Fibroblast of skin of right biceps (primary cell): Measurements from ENCODE around the gene TMEM165.

Experiments used
- DNase-seq: peaks from one replicate; pipeline ENCODE4 v3.0.0-alpha.2; 2013

Gene TMEM165

DNA sequence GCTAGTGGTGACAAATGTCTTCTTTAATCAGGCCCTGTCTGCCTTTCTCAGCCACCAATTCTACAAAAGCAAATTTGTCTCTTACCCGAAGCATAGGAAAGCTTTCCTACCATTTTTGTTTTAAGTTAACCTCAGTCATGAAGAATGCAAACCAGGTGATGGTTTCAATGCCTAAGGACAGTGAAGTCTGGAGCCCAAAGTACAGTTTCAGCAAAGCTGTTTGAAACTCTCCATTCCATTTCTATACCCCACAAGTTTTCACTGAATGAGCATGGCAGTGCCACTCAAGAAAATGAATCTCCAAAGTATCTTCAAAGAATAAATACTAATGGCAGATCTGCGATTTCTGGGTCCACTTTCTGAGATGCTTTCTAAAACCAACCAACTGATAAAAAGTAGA is 25.8 kb upstream of the TMEM165 start:
- DNase-seq = no peak

GRCh38 chr4:55372259-55372658 is 23.5 kb upstream of the TMEM165 start:
- no peak for DNase-seq

DNA sequence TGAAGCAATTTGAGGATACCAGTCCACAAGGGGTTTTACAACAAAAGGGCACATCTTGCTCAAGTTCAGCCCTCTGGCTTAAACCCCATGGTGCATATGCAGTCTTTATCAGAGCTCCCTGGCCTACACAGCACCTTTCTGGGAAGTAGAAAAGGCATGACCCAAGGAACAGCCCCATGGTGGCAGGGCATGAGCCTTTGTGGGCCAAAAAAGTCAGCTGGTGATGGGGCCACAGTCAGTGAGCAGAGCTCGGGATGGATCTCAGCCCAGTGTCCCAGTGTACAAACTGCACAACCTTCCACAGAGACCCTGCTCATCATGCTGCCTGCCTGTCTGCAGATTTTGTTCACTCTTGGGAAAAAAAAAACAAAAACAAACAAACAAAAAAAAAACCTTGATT is 22.3 kb upstream of the TMEM165 start:
- no peak for DNase-seq

- no peak for DNase-seq
These were observed 19.1 kb upstream of the TMEM165 start for GRCh38 chr4:55376698-55377097.

DNA sequence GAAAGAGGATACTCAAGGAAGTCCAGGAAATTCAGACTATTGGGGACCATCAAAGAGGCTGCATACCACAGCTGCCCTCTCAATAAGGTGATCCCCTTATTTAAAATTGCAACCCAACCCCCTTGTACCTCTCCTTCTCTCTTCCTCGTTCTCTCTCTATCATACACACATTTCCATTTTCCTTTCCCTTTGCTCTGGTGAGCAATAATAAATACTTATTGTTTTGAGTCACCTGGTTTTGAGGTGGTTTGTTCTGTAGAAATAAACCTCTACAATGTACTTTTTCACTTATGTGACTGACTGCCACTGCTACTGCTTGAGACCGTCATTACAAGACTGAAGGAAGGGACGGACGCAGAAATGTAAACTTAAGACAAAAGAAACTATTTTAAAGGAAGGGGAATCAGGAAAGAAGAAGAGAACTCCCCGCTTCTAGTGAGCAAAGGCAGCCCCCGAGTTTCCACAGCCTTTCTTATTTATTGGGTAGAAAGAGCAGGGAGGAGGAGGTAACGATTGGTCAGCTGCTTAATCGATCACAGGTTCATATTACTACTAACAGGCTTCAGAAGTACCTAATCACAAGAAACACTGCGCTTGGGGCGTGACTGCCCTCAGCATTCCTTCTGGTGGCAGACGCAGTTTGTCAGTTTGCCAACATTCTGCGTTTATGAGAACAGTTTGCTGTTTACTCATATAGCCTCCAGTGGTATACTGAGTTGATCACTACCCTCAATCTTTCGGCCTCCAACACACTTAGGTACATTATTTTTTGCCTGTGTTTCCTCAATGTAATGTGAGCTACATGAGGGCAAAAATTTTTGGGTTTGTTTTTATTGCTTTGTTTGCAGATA is 16.9 kb upstream of the TMEM165 start:
- DNase-seq = peak; percentile 55

- DNase-seq = no peak
These were observed 15.2 kb upstream of the TMEM165 start for GRCh38 chr4:55380576-55380975.

DNA sequence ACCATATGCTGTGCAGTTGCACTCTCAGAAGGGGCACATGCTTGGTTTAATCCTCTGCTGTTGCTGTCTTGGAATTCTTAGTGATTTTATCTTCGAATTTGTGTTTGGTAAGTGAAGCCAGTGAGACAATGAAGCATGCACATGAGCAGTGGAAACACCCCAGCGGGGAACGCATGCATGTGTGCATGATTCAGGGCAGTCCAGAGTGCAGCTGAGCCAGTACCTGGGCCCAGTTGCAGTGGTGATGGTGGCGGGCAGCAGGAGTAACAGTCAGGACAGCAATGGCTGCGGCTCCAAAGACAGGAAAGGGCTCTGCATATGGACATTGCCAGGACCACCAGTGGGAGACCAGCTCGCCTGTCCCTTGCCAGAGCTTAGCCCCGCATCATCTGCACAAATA is 14.3 kb upstream of the TMEM165 start:
- no peak for DNase-seq

GRCh38 chr4:55382488-55383003 is 13.2 kb upstream of the TMEM165 start:
- DNase-seq = no peak

GRCh38 chr4:55385201-55385649 is 10.5 kb upstream of the TMEM165 start:
- DNase-seq = peak; percentile 21

DNA sequence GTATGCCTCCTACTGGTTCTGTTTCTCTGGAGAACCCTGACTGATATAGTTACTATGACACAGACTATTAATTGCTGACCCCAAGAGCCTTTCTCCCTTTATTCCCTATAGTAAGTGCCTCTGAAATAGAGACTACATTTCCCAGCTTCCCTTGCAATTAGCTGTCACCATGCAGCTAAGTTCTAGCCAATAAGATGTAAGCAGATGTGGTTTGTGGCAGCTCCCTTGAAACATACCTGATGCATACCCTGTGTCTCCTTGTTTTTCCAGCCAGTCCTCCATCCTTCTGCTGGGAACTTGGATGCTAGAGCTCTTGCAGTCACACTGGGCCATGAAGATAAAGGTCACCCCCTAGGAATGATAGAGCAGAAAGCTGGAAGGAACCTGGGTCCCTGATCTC is 9.7 kb upstream of the TMEM165 start:
- peak; percentile 28 for DNase-seq

DNA sequence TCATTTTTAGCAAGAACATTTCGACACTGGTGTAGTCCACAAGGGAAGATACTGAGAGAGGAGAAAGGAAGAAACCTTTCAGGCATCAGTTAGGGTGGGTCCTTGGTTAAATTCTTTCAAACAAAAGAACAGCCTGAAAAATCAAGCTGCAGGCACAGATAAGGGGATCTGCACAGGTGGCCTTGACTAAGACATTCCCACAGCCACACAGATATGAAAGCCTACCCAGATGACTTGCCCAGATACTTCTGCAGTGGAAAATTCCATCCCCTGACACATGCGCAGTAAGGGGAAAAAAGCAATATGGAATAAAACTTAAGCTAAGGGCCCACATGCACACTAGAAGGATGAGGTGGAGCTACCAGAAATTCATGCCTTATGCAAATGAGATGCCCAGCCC is 8.9 kb upstream of the TMEM165 start:
- DNase-seq = no peak

DNA sequence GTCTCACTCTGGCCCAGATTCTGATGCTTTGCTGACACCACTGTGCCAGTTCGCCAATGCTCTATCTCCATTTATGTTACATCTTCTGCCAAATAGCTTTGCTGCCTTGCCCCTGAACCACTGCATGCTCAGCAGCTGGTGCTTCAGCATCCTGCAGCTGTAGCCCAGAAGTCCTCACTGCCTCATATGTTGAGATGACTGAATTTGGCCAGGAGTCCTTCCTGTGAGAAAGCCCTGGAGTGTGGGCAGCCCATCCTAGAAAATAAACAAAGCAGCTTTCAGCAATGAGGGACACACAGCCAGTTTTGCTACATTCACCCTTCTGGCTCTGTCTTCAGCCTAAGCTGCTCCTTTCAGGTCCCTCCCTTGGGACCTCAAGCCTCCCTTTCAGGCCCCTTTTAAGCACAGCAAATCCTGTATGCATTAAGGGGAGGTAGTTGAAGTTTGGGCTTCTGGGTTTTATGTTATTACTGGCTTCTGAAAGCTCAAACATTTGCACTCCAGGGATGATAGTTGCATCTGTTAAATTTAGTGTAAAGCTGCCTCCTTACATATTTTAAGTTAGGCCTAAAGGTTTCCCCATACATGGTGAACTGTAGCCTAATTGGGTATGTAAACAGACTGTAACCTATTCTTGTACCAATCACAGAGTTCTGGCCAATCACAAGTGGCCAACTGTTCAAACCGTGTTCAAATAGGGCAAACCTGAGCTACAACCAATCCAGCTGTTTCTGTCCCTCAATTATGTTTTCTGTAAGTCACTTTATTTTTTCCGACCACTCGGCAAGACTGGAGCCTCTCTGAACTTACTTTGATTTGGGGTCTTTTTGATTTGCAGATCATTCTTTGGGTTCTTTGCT is 2.1 kb upstream of the TMEM165 start:
- DNase-seq = no peak

DNA sequence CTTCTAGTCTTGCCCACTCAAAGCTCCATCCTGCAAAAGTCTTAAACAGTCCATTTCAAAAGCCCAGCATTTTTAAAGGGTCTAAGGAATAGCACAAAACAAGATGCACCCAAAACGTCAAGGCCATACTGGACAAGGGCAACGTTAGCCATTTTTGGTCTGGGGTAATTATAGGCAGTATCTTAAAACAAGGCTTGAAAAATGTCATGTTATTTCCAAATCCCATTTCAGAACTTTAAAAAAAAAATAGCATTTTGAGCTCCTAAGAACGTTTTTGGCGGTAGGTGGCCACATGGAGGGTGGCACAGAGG is 584 bp upstream of the TMEM165 start:
- no peak for DNase-seq

GRCh38 chr4:55396308-55397125 is 760 bp downstream of the TMEM165 start:
- DNase-seq = peak; percentile 58

- DNase-seq = peak; percentile 38
These were observed 1.3 kb downstream of the TMEM165 start for GRCh38 chr4:55397126-55397436.

DNA sequence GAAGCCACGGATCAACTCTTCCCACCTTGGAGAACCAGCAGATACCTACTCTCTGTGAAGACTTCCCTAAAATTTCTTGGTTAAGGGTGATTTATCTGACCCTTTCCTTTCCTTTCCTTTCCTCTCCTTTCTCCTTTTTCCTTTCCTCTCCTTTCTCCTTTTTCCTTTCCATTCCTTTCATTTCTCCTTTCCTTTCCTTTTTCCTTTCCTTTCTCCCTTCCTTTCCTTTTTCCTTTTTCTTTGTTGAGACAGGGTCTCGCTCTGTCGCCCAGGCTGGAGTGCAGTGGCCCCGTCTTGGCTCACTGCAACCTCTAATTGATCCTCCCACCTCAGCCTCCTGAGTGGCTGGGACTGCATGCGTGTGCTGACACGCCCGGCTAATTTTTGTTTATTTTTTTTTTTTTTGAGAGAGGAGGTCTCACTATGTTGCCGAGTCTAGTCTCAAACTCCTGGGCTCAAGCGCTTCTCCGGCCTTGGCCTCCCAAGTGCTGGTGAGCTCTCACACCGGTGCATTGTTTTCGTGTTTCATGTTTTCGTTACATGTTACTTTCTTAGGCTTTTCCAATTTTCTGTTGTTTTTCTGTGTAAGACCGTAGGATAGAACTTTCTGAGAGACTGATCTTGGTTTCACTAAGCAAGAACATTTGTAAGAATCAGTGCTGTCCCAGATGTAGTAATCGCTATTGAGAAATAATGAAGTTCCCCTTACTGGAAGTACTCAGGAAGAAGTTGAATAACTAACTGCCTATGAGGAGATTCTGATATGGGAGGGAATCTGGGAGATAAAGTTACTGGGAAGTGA is 2.0 kb downstream of the TMEM165 start:
- peak; percentile 40 for DNase-seq

- DNase-seq = peak; percentile 33
These were observed 2.7 kb downstream of the TMEM165 start for GRCh38 chr4:55398461-55398860.

DNA sequence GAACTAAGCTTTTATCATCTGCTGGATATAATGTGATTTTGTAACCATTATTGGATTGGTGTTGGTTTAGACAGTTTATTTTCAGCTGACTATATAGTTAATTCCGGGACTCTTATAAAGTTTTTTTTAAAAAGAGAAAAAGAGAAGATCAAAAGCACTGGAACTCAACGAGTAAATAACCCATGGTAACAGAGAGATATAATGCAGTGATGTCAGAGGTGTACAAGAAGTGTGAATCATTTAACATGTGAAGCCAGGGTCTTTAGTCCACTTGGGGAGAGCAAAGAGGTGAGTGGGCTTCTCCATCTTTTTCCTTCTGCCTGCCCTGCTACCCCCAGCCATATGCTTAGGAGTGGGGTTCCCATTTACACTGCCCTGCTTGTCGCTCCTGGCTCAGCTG is 3.2 kb downstream of the TMEM165 start:
- no peak for DNase-seq

DNA sequence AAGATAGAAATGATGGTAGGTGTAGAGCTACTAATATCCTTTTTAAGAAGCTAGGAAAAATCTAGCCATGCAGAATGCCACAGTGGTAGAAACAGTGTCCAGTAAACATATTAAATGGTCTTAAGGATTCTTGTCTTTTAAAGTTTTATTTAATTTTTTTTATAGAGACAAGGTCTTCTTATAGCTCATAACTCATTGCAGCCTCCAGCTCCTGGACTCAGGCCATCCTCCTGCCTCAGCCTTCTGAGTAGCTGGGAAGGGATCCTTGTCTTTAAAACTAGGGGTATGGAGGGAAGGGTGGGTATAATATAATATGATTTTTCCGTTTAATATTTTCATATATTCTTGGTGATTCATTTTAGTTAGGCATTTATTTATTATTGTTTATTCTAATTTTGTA is 3.8 kb downstream of the TMEM165 start:
- DNase-seq = no peak

DNA sequence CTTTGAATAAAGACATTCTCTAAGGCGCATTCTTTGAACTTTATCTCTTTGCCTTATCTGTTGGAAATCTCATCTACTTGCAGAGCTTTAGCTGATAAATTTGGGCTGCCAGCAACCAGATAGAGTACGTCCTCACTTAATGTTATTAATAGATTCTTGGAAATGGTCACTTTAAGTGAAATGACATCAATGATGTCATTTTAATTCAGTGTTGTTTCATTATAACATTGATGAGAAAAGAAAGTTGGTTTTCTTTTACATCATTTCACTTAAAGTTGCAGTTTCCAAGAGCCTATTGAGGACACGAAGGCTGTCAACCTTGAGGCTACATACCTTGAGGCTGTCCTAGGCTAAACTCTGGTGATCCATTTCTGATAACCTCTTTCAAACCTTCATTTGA is 9.3 kb downstream of the TMEM165 start:
- no peak for DNase-seq

- no peak for DNase-seq
These were observed 10.8 kb downstream of the TMEM165 start for GRCh38 chr4:55406545-55406944.

DNA sequence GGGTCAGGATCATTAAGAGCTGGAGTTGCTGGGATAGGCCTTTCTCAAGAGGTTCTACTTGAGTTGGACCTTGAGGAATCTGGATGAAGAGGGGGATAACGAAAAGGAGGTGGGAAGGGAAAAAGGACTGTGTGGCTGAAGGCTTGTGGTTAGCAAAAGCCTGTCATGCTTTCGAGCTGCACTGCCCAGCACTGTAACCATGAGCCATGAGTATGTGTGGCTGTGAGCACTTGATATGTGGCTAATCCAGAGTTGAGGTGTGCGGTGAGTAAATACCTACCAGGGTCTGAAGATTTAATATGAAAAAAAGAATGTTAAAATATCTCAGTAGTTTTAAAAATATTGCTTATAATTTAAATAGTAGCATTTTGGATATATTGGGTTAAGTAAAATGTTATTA is 11.4 kb downstream of the TMEM165 start:
- DNase-seq = no peak
